ENCODE results near the gene ATP6V1G1.

DNA sequence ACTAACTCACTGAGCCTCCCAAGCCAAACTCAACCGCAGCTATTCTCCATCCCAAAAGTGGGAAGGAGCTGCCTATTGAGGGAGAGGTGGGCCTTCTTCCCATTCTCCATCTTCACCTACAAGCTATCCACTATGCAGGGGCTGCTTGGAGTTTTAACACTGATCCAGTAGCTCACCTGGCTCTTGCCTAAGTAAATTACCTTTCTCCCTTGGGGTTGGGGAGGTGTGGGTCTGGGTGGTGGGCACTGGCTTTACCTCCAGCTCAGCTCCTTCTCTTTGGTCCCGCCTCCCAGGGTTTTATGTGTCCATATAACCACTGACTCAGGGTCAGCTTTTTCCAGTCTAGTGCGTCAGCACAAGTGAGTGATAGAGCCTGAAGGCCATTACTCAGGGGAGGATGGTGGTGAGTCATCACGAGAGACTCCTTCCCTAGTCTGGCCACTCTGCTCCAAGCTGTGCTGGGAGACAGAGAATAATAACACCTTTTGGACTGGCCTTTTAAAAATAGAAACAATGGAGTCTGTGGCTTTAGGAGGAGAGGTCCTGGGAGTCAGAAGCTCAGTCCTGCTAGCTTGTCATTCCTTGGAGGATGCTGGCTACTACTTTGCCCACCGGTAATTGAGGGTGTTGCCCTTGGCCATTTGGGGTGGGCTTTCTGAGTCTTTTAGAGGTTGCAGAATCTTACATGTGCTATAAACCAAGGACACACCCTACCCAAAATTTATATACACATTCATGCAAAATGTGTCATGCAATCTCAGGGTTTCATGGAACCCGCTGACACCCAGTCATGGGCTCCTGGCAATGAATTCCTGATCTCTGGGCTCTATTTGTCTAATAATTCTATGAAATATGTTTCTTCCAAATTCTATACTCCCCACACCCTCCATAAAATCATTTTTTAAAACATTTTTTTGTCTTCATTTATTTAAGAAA is 35.6 kb upstream of the ATP6V1G1 start:
- TF ChIP-seq EZH2phosphoT487 (IDR thresholded peaks at IDR 0.05; ENCODE audit: insufficient read depth, low read depth) (no peak), EZH2 (IDR thresholded peaks at IDR 0.05; ENCODE audit: insufficient read depth, poor library complexity, severe bottlenecking) (no peak)

Measured in GM23248 (cell line).